Gastroesophageal sphincter (tissue), 4 donors: ENCODE data around the gene CDPF1. TPM values are rescaled to one million over a fixed set of nuclear protein-coding genes. Genes with fewer than 3 reads are reported as not detected.
"Not testable (repeated sequence)": the region's sequence is repeated elsewhere in the genome, so short reads cannot be mapped to it uniquely, and the experiment has no call there.

ENCODE experiments used
- ATAC-seq: fragments of 150-250 bp; one replicate; pipeline ENCODE4 v1.9.1; 2016; ENCODE audit warnings: mild to moderate bottlenecking, moderate library complexity
- H3K27ac ChIP-seq, 4 donors: fragments of 200-600 bp; sonication (generic) in 3 of 4; 1 replicate in 3 of 4; 2 replicates in 1 of 4; pipeline ENCODE4 v1.5.1; 2016 to 2019
- H3K27me3 ChIP-seq: fragments of 200-600 bp; sonication (generic); one replicate; pipeline ENCODE4 v1.5.1; 2019
- H3K36me3 ChIP-seq, 2 donors: fragments of 200-600 bp; sonication (generic); one replicate each; pipeline ENCODE4 v1.5.1; 2019; ENCODE audit warnings: control low read depth in 1 of 2
- H3K4me1 ChIP-seq, 3 donors: fragments of 200-600 bp; sonication (generic); 1 replicate in 2 of 3; 2 replicates in 1 of 3; pipeline ENCODE4 v1.5.1; 2016 to 2019; ENCODE audit warnings: control low read depth in 2 of 3
- H3K4me3 ChIP-seq, 2 donors: fragments of 200-600 bp; sonication (generic); one replicate each; pipeline ENCODE4 v1.5.1; 2019; ENCODE audit warnings: mild to moderate bottlenecking in 1 of 2, moderate library complexity in 1 of 2
- H3K9me3 ChIP-seq, 3 donors: fragments of 200-600 bp; sonication (generic); one replicate each; pipeline ENCODE4 v1.5.1; 2017 to 2019; ENCODE audit warnings: control low read depth in 2 of 3
- EP300 ChIP-seq: sonication (generic); formaldehyde crosslinking; IDR thresholded peaks from one replicate; pipeline ENCODE4 v1.6.1; 2017; ENCODE audit warnings: antibody characterized with exemption, mild to moderate bottlenecking
- POLR2A ChIP-seq, 2 donors: fragments of 450-650 bp; IDR thresholded peaks; one replicate each; pipeline ENCODE4 v1.6.1; 2017; ENCODE audit warnings: antibody characterized with exemption in 2 of 2, mild to moderate bottlenecking in 2 of 2, moderate library complexity in 1 of 2
- POLR2AphosphoS5 ChIP-seq: sonication (generic); formaldehyde crosslinking; IDR thresholded peaks from one replicate; pipeline ENCODE4 v1.6.1; 2017; ENCODE audit warnings: antibody characterized with exemption
- WGBS, 2 donors: methylation state at CpG; one replicate each; pipeline ENCODE4 v1.1.5; 2018; ENCODE audit warnings: low coverage in 1 of 2; 5-methylcytosine and 5-hydroxymethylcytosine counted together
- total RNA-seq, 4 donors: library from RNA; depleted of rRNA; stranded (reverse); fragments of >200 nt; gene quantifications; one replicate each; pipeline ENCODE4 v1.1.0, GENCODE V29; 2016
- TF ChIP-seq, protein P1 (sequence below), 4 experiments: fragments of 200-600 bp in 2 of 4; fragments of 450-650 bp in 2 of 4; sonication (generic) in 1 of 4; IDR thresholded peaks; one replicate each; pipeline ENCODE4 v1.5.1; 2017 to 2019; ENCODE audit warnings: antibody characterized with exemption in 4 of 4, mild to moderate bottlenecking in 2 of 4, moderate library complexity in 2 of 4

Gene CDPF1
- total RNA-seq, 4 donors from 2014 or later, result 14.9 to 27.1 (median 18.7) TPM

DNA sequence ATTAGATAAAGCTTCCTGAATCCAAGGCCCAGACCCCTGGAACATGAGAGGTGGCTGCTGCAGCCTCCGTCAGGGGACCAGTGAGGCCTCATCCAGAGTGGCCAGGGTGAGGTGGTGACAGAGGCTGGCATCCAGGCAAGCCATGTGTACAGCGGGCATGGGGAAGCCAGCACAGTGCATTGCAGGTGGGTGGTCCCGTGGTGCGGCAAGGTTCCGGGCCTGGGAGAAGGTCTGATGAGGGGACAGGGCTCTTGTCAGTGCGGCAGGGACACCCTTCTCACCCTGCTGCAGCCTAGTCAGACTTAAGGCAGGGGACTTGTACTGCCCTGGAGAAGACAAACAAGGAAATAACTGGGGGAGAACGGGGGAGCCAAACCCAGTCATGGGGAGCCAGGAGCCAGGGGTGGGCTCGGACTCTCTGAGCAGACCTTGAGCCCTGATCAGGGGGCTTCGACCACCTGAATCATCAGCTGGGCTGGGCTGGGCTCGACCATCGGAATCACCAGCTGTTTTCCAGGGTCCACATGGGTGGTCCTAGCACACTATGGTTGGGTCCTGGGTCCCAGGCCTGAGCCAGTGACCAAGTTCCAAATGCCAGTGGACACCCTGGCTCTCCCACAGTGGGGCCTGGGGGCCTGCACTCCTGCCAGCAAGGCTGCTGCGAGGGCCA, 22.8 kb upstream of the CDPF1 start:
- Histone ChIP-seq H3K4me1 (peaks cover 0 to 24% (median 7%) of the 10 kb centered on the region in 3 donors), H3K27me3 (no peaks in the 10 kb centered on the region), H3K9me3 (peaks cover 0 to 5% (median 0%) of the 10 kb centered on the region in 3 donors), H3K27ac (no peak overlapping the region), H3K36me3 (peaks cover 0 to 80% of the 10 kb centered on the region in 2 donors), H3K4me3 (no peak overlapping the region)
- TF ChIP-seq POLR2A (IDR thresholded peaks at IDR 0.05) (no peak), EP300 (no peak), POLR2AphosphoS5 (no peak)
- TF ChIP-seq, protein P1, sequence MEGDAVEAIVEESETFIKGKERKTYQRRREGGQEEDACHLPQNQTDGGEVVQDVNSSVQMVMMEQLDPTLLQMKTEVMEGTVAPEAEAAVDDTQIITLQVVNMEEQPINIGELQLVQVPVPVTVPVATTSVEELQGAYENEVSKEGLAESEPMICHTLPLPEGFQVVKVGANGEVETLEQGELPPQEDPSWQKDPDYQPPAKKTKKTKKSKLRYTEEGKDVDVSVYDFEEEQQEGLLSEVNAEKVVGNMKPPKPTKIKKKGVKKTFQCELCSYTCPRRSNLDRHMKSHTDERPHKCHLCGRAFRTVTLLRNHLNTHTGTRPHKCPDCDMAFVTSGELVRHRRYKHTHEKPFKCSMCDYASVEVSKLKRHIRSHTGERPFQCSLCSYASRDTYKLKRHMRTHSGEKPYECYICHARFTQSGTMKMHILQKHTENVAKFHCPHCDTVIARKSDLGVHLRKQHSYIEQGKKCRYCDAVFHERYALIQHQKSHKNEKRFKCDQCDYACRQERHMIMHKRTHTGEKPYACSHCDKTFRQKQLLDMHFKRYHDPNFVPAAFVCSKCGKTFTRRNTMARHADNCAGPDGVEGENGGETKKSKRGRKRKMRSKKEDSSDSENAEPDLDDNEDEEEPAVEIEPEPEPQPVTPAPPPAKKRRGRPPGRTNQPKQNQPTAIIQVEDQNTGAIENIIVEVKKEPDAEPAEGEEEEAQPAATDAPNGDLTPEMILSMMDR (IDR thresholded peaks at IDR 0.05), result no peak
- 83 to 96% methylated on average over 4 to 5 of the region's 12 CpGs for WGBS, 2 donors
- no peak for ATAC-seq

DNA sequence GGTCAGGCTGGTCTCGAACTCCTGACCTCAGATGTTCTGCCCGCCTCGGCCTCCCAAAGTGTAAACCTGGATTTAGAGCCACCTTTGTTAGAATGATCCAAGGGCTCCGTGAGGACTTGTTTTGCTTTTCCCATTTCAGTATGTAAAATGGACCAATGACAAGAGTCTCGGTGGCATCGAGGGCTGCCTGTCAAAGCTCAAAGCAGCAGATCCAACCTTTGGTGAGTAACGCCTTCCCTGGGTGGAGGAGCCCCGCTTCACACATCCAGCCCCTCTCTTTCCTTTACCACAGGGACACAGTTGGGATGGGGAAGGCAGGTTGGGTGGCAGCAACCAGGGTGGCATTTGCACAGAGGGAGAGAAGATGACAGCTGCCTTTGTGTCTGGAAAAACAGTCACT, 22.1 kb upstream of the CDPF1 start:
- Histone ChIP-seq H3K27me3 (no peaks in the 10 kb centered on the region), H3K27ac (no peak overlapping the region), H3K36me3 (peaks cover 0 to 73% of the 10 kb centered on the region in 2 donors), H3K4me3 (no peak overlapping the region), H3K9me3 (peaks cover 0 to 5% (median 0%) of the 10 kb centered on the region in 3 donors), H3K4me1 (peaks cover 0 to 28% (median 7%) of the 10 kb centered on the region in 3 donors)
- WGBS, 2 donors, result 90 to 100% methylated on average over 2 to 3 of the region's 8 CpGs
- ATAC-seq, result no peak
- no peak for TF ChIP-seq POLR2A (IDR thresholded peaks at IDR 0.05)
- TF ChIP-seq, protein P1 (IDR thresholded peaks at IDR 0.05), result no peak
- no peak for TF ChIP-seq POLR2AphosphoS5
- no peak for TF ChIP-seq EP300

DNA sequence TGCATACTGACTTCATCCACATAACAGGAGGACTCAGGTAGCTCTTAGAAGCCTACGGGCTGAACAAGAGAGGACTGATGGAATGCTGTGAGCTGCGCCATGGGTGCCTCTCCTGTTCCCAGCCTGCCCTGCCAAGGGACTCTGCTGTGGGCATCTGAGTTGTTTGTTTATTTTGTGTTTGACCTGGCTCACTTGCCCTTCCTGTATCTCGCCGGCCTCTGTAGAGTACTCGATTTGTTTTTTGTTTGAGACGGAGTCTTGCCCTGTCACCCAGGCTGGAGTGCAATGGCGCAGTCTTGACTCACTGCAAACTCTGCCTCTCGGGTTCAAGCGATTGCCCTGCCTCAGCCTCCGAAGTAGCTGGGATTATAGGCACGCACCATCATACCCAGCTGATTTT, 19.5 kb upstream of the CDPF1 start:
- TF ChIP-seq POLR2AphosphoS5 (no peak), EP300 (no peak), POLR2A (IDR thresholded peaks at IDR 0.05) (no peak)
- TF ChIP-seq, protein P1 (IDR thresholded peaks at IDR 0.05), result no peak
- WGBS, 2 donors, result 74 to 76% methylated on average over 3 to 8 of the region's 11 CpGs
- no peaks in the 10 kb centered on the region for H3K27me3 ChIP-seq
- H3K27ac ChIP-seq, result peak overlapping the region in 3 of 4 donors; percentile 22 to 89 (median 86)
- H3K4me1 ChIP-seq, result peaks cover 0 to 36% (median 7%) of the 10 kb centered on the region in 3 donors
- no peak overlapping the region for H3K4me3 ChIP-seq
- no peaks in the 10 kb centered on the region for H3K9me3 ChIP-seq
- H3K36me3 ChIP-seq, result peaks cover 0 to 49% of the 10 kb centered on the region in 2 donors
- ATAC-seq, result no peak

DNA sequence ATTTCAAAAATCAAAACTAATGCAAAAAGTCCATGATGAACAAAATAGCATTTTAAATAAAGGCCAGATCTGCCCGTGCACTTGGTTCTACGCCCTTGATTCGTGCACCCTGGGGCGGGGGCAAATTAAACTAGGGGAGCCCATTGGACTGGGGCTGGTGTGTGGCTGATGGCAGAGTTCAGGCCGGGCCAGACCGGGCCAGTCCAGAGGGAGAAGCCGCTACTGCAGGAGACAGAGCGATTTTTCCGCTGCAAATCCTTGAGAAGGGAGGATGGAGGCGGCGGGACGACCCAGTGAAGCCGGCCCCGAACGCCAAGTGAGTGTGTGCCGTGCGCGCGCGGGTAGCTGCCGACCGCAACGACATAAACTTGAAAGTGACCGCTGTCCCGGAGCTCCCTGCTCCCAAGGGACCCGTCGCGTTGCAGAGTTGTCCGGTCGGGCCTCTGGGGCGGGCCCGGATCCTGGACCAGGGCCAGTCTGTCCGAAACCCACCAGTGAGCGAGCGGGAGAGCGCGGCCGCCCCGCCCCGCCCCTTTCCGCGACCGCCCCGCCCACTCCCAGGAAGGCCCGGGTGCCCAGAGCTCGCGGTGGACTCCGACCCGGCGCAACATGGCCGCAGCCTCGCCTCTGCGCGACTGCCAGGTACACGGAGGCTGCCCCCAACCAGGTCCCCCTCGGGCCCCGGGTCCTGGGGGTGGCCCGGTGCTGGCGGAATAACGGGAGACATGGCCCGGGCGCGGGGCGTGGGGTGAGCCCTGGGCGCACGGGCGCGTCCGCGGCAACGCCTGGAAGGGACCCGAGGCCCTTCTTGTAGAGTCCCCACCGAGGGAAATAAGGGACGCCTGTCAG, 17.6 kb upstream of the CDPF1 start, which contains the start of gene TTC38:
Gene TTC38, plus strand, starts transcription at position 578 of the 849 bp plus-strand sequence. Its CDS starts 32 bp downstream, at position 610.
- H3K36me3 ChIP-seq, result peaks cover 0 to 30% of the 10 kb centered on the region in 2 donors
- peak within 1 kb of the TSS; percentile 69 to 90 for H3K4me3 ChIP-seq
- WGBS, 2 donors, result 0% methylated on average over 4 to 13 of the region's 74 CpGs
- H3K4me1 ChIP-seq, result peaks cover 0 to 44% (median 7%) of the 10 kb centered on the region in 3 donors
- H3K9me3 ChIP-seq, result no peaks in the 10 kb centered on the region
- peak; percentile 98 for ATAC-seq
- H3K27ac ChIP-seq, result peak within 1 kb of the TSS; percentile 67 to 89 (median 88)
- TF ChIP-seq EP300 (no peak), POLR2A (IDR thresholded peaks at IDR 0.05) (peak; percentile 32 to 54), POLR2AphosphoS5 (peak; percentile 71)
- TF ChIP-seq, protein P1 (IDR thresholded peaks at IDR 0.05), result peak in 1 of 4 experiments; percentile 37
- no peaks in the 10 kb centered on the region for H3K27me3 ChIP-seq

DNA sequence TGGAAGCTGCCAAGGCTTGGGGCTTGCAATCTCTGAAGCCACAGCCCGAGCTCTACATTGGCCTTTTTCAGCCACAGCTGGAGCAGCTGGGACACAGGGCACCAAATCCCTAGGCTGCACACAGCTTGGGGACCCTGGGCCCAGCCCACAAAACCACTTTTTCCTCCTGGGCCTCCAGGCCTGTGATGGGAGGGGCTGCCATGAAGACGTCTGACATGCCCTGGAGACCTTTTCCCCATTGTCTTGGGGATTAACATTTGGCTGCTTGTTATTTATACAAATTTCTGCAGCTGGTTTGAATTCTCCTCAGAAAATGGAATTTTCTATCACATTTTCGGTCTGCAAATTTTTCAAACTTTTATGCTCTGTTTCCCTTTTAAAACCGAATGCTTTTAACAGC, 15.5 kb upstream of the CDPF1 start:
- not testable (repeated sequence) for H3K27ac ChIP-seq, H3K36me3 ChIP-seq, H3K27me3 ChIP-seq, H3K4me3 ChIP-seq, H3K9me3 ChIP-seq, ATAC-seq
- peaks cover 0 to 48% (median 7%) of the 10 kb centered on the region in 3 donors for H3K4me1 ChIP-seq
- 69 to 97% methylated on average over 3 to 4 of the region's 4 CpGs for WGBS, 2 donors

DNA sequence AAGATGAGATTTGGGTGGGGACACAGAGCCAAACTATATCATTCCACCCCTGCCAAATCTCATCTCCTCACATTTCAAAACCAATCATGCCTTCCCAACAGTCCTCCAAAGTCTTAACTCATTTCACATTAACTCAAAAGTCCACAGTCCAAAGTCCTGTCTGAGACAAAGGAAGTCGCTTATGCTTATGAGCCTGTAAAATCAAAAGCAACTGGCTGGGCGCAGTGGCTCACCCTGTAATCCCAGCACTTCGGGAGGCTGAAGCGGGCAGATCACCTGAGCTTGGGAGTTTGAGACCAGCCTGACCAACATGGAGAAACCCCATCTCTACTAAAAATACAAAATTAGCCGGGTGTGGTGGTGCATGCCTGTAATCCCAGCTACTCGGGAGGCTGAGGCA, 14.4 kb upstream of the CDPF1 start:
- H3K9me3 ChIP-seq, result not testable (repeated sequence)

More for the DNA sequence above, 14.4 kb upstream of the CDPF1 start:
- not testable (repeated sequence) for H3K27ac ChIP-seq, H3K36me3 ChIP-seq, H3K27me3 ChIP-seq, H3K4me3 ChIP-seq, ATAC-seq
- 72 to 100% methylated on average over 1 to 2 of the region's 6 CpGs for WGBS, 2 donors
- H3K4me1 ChIP-seq, result peaks cover 0 to 39% (median 7%) of the 10 kb centered on the region in 3 donors
